Upper lobe of left lung (tissue), 6 donors: ENCODE measurements around the gene ASB2. TPM values are rescaled to one million over a fixed set of nuclear protein-coding genes. Genes with fewer than 3 reads are reported as not detected.

Experiments
- ATAC-seq, 2 donors: fragments of 200-7000 bp; cut with Tn5 transposase; one replicate each; pipeline ENCODE4 v1.9.1; 2022; ENCODE audit warnings: mild to moderate bottlenecking in 2 of 2, moderate library complexity in 2 of 2; ENCODE audit not compliant: low FRiP score in 2 of 2
- DNase-seq, 2 donors: peaks; one replicate each; pipeline ENCODE4 v3.0.0-alpha.2; 2019 to 2020
- H3K27ac ChIP-seq, 4 donors: fragments of 200-600 bp; sonication (generic); one replicate each; pipeline ENCODE4 v1.5.1; 2016 to 2019
- H3K27me3 ChIP-seq, 4 donors: fragments of 200-600 bp; sonication (generic); one replicate each; pipeline ENCODE4 v1.5.1; 2017 to 2019
- H3K36me3 ChIP-seq, 4 donors: fragments of 200-600 bp; sonication (generic); one replicate each; pipeline ENCODE4 v1.5.1; 2016 to 2019
- H3K4me1 ChIP-seq, 4 donors: fragments of 200-600 bp; sonication (generic); one replicate each; pipeline ENCODE4 v1.5.1; 2018 to 2019
- H3K4me3 ChIP-seq, 4 donors: fragments of 200-600 bp; sonication (generic); one replicate each; pipeline ENCODE4 v1.5.1; 2017 to 2019; ENCODE audit warnings: mild to moderate bottlenecking in 2 of 4, moderate library complexity in 1 of 4
- H3K9me3 ChIP-seq, 4 donors: fragments of 200-600 bp; sonication (generic); one replicate each; pipeline ENCODE4 v1.5.1; 2018 to 2019
- EP300 ChIP-seq, 4 donors: sonication (generic); formaldehyde crosslinking; IDR thresholded peaks; one replicate each; pipeline ENCODE4 v1.5.1; 2017; ENCODE audit warnings: antibody characterized with exemption in 4 of 4, control low read depth in 2 of 4
- POLR2A ChIP-seq, 4 donors: fragments of 450-650 bp; IDR thresholded peaks; one replicate each; pipeline ENCODE4 v1.5.1; 2016 to 2017; ENCODE audit warnings: antibody characterized with exemption in 4 of 4, mild to moderate bottlenecking in 2 of 4
- POLR2AphosphoS5 ChIP-seq, 2 donors: sonication (generic); formaldehyde crosslinking; IDR thresholded peaks; one replicate each; pipeline ENCODE4 v1.5.1; 2017; ENCODE audit warnings: antibody characterized with exemption in 2 of 2
- WGBS, 2 donors: methylation state at CpG; one replicate each; pipeline ENCODE4 v1.1.5; 2017 to 2018; 5-methylcytosine and 5-hydroxymethylcytosine counted together
- total RNA-seq, 6 donors: library from RNA; depleted of rRNA in 4 of 6; stranded (reverse); fragments of >200 nt in 4 of 6; gene quantifications; one replicate each; pipeline versions ENCODE4 v1.1.0 to v1.2.1, GENCODE V29; 2016 to 2021
- TF ChIP-seq, protein P1 (sequence below), 6 experiments: fragments of 450-650 bp in 4 of 6; fragments of 200-600 bp in 2 of 6; sonication (generic) in 2 of 6; IDR thresholded peaks; one replicate each; pipeline ENCODE4 v1.5.1; 2016 to 2019; ENCODE audit warnings: antibody characterized with exemption in 6 of 6
- donor health status: DM: no; HTN: no; CAD: no; lungs with moderate emphysema.
- donor health status: DM: no; HTN: yes; CAD: no; lungs with severe emphysema.

Gene ASB2
- total RNA-seq, 6 donors from 2014 or later, result 0.76 to 2.2 (median 1.9) TPM; not detected in 1

DNA sequence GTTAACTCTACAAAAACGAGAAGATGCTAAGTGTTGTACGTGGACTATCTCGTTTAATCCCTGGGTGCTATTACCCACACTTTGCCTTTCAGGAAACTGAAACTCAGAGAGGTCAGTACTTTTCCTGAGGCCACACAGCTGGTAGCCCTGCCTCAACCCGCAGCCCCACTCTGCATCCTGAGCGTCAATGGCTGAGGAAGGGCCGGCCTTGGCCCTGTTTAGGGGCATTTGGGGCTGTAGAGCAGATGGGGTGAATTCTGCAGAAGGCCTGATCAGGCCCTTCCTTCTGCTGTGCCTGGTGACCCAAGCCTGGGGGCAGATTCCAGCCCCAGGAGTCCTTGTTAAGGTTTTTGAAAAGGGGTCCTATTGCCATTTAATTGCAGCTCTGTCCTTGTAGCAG, 17.0 kb upstream of the ASB2 start:
- DNase-seq (no peak), ATAC-seq (no peak)
- 77 to 79% methylated on average over 6 of the region's 6 CpGs for WGBS, 2 donors

DNA sequence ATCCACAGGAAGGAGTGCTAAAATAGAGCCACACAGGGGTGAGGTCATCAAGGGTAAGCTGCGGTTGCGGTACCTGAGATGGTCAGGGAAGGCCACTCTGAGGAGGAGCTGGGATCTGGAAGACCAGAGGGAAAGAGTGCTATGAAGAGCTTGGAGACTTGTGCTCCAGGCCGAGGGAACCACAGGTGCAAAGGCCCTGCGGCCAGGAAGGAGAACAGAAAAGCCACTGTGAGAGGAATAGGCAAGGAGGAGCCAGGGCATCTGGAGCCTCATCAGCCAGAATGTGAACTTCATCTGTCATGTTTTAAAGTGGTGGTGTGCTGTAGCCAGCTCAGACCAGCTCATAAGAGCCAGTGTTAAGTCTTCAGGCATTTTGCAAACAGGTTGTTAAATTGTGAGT, 15.3 kb upstream of the ASB2 start:
- Histone ChIP-seq H3K36me3 (no peaks in the 10 kb centered on the region), H3K27ac (no peak overlapping the region), H3K4me1 (no peaks in the 10 kb centered on the region), H3K9me3 (no peaks in the 10 kb centered on the region), H3K27me3 (no peaks in the 10 kb centered on the region), H3K4me3 (no peak overlapping the region)
- no peak for TF ChIP-seq POLR2AphosphoS5 (IDR thresholded peaks at IDR 0.05)
- ATAC-seq (no peak), DNase-seq (no peak)
- WGBS, 2 donors, result 84 to 85% methylated on average over 4 of the region's 4 CpGs

More for the DNA sequence above, 17.0 kb upstream of the ASB2 start:
- H3K9me3 ChIP-seq, result no peaks in the 10 kb centered on the region
- H3K27me3 ChIP-seq, result no peaks in the 10 kb centered on the region
- H3K4me1 ChIP-seq, result no peaks in the 10 kb centered on the region
- no peaks in the 10 kb centered on the region for H3K36me3 ChIP-seq
- no peak overlapping the region for H3K27ac ChIP-seq
- TF ChIP-seq EP300 (IDR thresholded peaks at IDR 0.05) (no peak), POLR2A (IDR thresholded peaks at IDR 0.05) (no peak)
- H3K4me3 ChIP-seq, result no peak overlapping the region

DNA sequence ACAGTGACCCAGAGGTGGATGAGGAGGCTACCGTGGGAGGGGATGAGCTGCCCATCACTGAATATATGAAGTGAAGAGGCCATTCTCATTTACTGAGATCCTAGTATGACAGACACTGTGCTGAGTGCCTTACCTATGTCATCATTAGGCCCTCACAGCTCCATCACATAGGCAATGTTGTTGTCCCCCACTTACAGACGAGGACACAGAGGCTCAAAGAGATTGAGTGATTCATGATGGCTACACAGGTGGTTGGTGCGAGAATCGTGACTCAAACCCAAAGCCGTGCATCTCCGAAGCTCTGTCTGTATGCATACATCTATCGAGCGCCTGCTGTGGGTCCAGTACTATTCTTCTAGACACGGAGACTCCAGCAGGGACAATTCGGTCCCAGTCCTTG, 14.8 kb upstream of the ASB2 start:
- no peaks in the 10 kb centered on the region for H3K4me1 ChIP-seq
- 88 to 92% methylated on average over 9 to 10 of the region's 10 CpGs for WGBS, 2 donors
- H3K27me3 ChIP-seq, result no peaks in the 10 kb centered on the region
- DNase-seq, result no peak
- no peak overlapping the region for H3K27ac ChIP-seq
- ATAC-seq, result no peak
- H3K4me3 ChIP-seq, result no peak overlapping the region
- no peaks in the 10 kb centered on the region for H3K36me3 ChIP-seq
- TF ChIP-seq POLR2A (IDR thresholded peaks at IDR 0.05) (no peak), POLR2AphosphoS5 (IDR thresholded peaks at IDR 0.05) (no peak)
- H3K9me3 ChIP-seq, result no peaks in the 10 kb centered on the region

DNA sequence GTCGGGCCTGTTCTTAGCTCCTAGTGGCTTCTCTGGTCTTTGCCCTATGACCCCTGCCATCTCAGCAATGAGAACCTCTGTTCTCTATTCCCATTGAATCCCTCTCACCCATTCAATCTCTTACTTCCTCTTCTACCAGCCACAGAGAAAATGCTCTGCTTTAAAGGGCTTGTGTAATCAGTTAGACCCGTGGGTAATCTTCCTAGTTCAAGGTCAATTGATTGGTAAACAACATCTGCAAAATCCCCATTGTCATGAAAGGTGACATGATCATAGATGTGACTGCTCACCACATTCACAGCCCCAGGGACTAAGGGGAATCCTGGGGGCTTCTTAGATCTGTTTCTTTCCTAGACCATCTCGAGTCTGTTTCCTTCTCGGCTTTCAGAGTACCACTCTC, 13.6 kb upstream of the ASB2 start:
- no peaks in the 10 kb centered on the region for H3K9me3 ChIP-seq
- DNase-seq (no peak), ATAC-seq (no peak)
- WGBS, 2 donors, result 62 to 69% methylated on average over 4 of the region's 4 CpGs
- no peaks in the 10 kb centered on the region for H3K27me3 ChIP-seq
- H3K27ac ChIP-seq, result no peak overlapping the region
- TF ChIP-seq POLR2A (IDR thresholded peaks at IDR 0.05) (no peak), EP300 (IDR thresholded peaks at IDR 0.05) (no peak), POLR2AphosphoS5 (IDR thresholded peaks at IDR 0.05) (no peak)
- TF ChIP-seq, protein P1, sequence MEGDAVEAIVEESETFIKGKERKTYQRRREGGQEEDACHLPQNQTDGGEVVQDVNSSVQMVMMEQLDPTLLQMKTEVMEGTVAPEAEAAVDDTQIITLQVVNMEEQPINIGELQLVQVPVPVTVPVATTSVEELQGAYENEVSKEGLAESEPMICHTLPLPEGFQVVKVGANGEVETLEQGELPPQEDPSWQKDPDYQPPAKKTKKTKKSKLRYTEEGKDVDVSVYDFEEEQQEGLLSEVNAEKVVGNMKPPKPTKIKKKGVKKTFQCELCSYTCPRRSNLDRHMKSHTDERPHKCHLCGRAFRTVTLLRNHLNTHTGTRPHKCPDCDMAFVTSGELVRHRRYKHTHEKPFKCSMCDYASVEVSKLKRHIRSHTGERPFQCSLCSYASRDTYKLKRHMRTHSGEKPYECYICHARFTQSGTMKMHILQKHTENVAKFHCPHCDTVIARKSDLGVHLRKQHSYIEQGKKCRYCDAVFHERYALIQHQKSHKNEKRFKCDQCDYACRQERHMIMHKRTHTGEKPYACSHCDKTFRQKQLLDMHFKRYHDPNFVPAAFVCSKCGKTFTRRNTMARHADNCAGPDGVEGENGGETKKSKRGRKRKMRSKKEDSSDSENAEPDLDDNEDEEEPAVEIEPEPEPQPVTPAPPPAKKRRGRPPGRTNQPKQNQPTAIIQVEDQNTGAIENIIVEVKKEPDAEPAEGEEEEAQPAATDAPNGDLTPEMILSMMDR (IDR thresholded peaks at IDR 0.05), result no peak
- H3K4me1 ChIP-seq, result no peaks in the 10 kb centered on the region
- H3K4me3 ChIP-seq, result no peak overlapping the region
- H3K36me3 ChIP-seq, result no peaks in the 10 kb centered on the region

DNA sequence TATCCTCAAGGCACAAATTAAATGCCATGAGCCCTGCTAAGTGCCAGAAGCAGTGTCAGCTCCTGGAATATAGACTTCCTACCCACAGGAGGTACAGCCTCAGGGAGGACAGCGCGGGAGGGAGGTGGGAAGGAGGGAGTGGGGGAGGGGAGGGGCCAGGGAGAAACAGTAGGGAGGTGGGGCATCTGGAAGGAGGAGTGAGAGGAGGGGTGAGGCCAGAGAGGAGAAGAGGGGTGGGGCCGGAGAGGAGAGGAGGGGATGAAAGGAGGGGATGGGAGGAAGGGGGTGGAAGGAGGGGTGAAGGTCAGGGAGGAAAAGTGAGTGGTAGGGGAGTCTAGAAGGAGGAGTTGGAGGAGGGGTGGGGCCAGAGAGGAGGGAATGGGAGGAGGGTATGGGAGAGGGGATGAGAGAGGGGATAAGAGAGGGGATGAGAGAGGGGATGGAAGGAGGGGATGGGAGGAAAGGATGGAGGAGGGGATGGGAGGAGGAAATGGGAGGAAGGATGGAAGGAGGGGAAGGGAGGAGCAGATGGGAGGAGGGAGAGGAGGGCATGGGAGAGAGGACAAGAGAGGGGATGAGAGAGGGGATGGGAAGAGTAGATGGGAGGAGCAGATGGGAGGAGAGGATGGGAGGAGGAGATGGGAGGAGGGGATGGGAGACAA, 11.6 kb upstream of the ASB2 start:
- WGBS, 2 donors, result 60 to 67% methylated on average over 1 to 2 of the region's 3 CpGs
- DNase-seq (no peak), ATAC-seq (no peak)
- TF ChIP-seq, protein P1 (IDR thresholded peaks at IDR 0.05), result no peak
- no peak for TF ChIP-seq POLR2A (IDR thresholded peaks at IDR 0.05)
- no peak for TF ChIP-seq EP300 (IDR thresholded peaks at IDR 0.05)
- no peak for TF ChIP-seq POLR2AphosphoS5 (IDR thresholded peaks at IDR 0.05)
- H3K36me3 ChIP-seq, result no peaks in the 10 kb centered on the region
- no peak overlapping the region for H3K27ac ChIP-seq
- H3K27me3 ChIP-seq, result no peaks in the 10 kb centered on the region
- H3K4me1 ChIP-seq, result no peaks in the 10 kb centered on the region
- no peak overlapping the region for H3K4me3 ChIP-seq
- no peaks in the 10 kb centered on the region for H3K9me3 ChIP-seq

DNA sequence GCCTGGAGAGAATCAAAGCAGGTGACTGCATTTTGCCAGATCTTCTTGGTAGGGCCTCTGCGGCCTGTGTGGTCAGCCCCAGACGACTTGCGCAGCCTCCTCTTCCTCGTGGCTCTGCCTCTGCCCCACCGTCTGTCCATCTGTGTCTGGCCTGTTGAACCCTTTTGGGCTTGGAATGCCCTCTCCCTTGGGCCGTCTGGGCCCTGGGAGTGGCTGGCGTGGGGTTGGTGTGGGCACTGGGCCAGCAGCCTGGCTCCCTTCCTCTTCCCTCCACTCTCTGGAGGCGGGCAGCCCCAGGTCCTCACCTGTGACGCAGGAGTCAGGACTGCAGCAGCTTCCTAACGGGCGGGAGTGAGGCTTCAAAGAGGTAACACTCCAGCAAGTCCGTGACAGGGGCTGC, 11.0 kb upstream of the ASB2 start:
- Histone ChIP-seq H3K4me1 (no peaks in the 10 kb centered on the region), H3K36me3 (no peaks in the 10 kb centered on the region), H3K9me3 (no peaks in the 10 kb centered on the region), H3K27me3 (no peaks in the 10 kb centered on the region), H3K27ac (no peak overlapping the region), H3K4me3 (no peak overlapping the region)
- ATAC-seq (no peak), DNase-seq (no peak)
- TF ChIP-seq POLR2A (IDR thresholded peaks at IDR 0.05) (no peak), EP300 (IDR thresholded peaks at IDR 0.05) (no peak), POLR2AphosphoS5 (IDR thresholded peaks at IDR 0.05) (no peak)
- TF ChIP-seq, protein P1 (IDR thresholded peaks at IDR 0.05), result no peak
- 48 to 77% methylated on average over 6 to 12 of the region's 12 CpGs for WGBS, 2 donors
